ENCODE measurements around the gene FOXK2. TPM values are rescaled to one million over a fixed set of nuclear protein-coding genes. Genes with fewer than 3 reads are reported as not detected.

FOXK2 gene
- total RNA-seq, 1 experiment from 2014 or later: 33.6 TPM

GRCh38 chr17:82605939-82606600 lies 86.5 kb downstream of the FOXK2 start:
- DNase-seq (ENCODE audit: low read depth, low spot score): no peak
- in situ Hi-C loops (cut with HindIII; ENCODE audit: low pct_unique_long_range_greater_than_20kb, low sequenced_read_pairs): no loop called here

GRCh38 chr17:82608816-82609215 lies 89.3 kb downstream of the FOXK2 start:
- DNase-seq (ENCODE audit: low read depth, low spot score): no peak
- in situ Hi-C loops (cut with HindIII; ENCODE audit: low pct_unique_long_range_greater_than_20kb, low sequenced_read_pairs): no loop called here

GRCh38 chr17:82609655-82610054 lies 90.1 kb downstream of the FOXK2 start:
- in situ Hi-C loops (cut with HindIII; ENCODE audit: low pct_unique_long_range_greater_than_20kb, low sequenced_read_pairs): no loop called here
- DNase-seq (ENCODE audit: low read depth, low spot score): no peak

- in situ Hi-C loops (cut with HindIII; ENCODE audit: low pct_unique_long_range_greater_than_20kb, low sequenced_read_pairs): no loop called here
- no peak for DNase-seq (ENCODE audit: low read depth, low spot score)
Observed at GRCh38 chr17:82611140-82612058, 91.9 kb downstream of the FOXK2 start.

GRCh38 chr17:82613283-82614094 lies 94.0 kb downstream of the FOXK2 start:
- in situ Hi-C loops (cut with HindIII; ENCODE audit: low pct_unique_long_range_greater_than_20kb, low sequenced_read_pairs): no loop called here
- no peak for DNase-seq (ENCODE audit: low read depth, low spot score)

GRCh38 chr17:82614095-82614631 lies 94.6 kb downstream of the FOXK2 start:
- no peak for DNase-seq (ENCODE audit: low read depth, low spot score)
- in situ Hi-C loops (cut with HindIII; ENCODE audit: low pct_unique_long_range_greater_than_20kb, low sequenced_read_pairs): no loop called here

GRCh38 chr17:82615084-82616020 lies 95.8 kb downstream of the FOXK2 start:
- no peak for DNase-seq (ENCODE audit: low read depth, low spot score)

GRCh38 chr17:82616021-82616711 lies 96.6 kb downstream of the FOXK2 start:
- no peak for DNase-seq (ENCODE audit: low read depth, low spot score)
- in situ Hi-C loops (cut with HindIII; ENCODE audit: low pct_unique_long_range_greater_than_20kb, low sequenced_read_pairs): no loop called here

More at GRCh38 chr17:82615084-82616020, 95.8 kb downstream of the FOXK2 start:
- in situ Hi-C loops (cut with HindIII; ENCODE audit: low pct_unique_long_range_greater_than_20kb, low sequenced_read_pairs): no loop called here

GRCh38 chr17:82619211-82619610 lies 99.7 kb downstream of the FOXK2 start:
- DNase-seq (ENCODE audit: low read depth, low spot score): no peak
- in situ Hi-C loops (cut with HindIII; ENCODE audit: low pct_unique_long_range_greater_than_20kb, low sequenced_read_pairs): no loop called here

GRCh38 chr17:82619641-82620040 lies 100.1 kb downstream of the FOXK2 start:
- DNase-seq (ENCODE audit: low read depth, low spot score): no peak
- in situ Hi-C loops (cut with HindIII; ENCODE audit: low pct_unique_long_range_greater_than_20kb, low sequenced_read_pairs): no loop called here

GRCh38 chr17:82623707-82624106 lies 104.2 kb downstream of the FOXK2 start:
- in situ Hi-C loops (cut with HindIII; ENCODE audit: low pct_unique_long_range_greater_than_20kb, low sequenced_read_pairs): no loop called here

GRCh38 chr17:82627405-82627804 lies 107.9 kb downstream of the FOXK2 start:
- in situ Hi-C loops (cut with HindIII; ENCODE audit: low pct_unique_long_range_greater_than_20kb, low sequenced_read_pairs): no loop called here
- no peak for DNase-seq (ENCODE audit: low read depth, low spot score)

More at GRCh38 chr17:82623707-82624106, 104.2 kb downstream of the FOXK2 start:
- no peak for DNase-seq (ENCODE audit: low read depth, low spot score)

GRCh38 chr17:82629748-82630147 lies 110.2 kb downstream of the FOXK2 start:
- DNase-seq (ENCODE audit: low read depth, low spot score): no peak
- in situ Hi-C loops (cut with HindIII; ENCODE audit: low pct_unique_long_range_greater_than_20kb, low sequenced_read_pairs): no loop called here

GRCh38 chr17:82630212-82630611 lies 110.7 kb downstream of the FOXK2 start:
- no peak for DNase-seq (ENCODE audit: low read depth, low spot score)
- in situ Hi-C loops (cut with HindIII; ENCODE audit: low pct_unique_long_range_greater_than_20kb, low sequenced_read_pairs): no loop called here

GRCh38 chr17:82631544-82631943 lies 112.0 kb downstream of the FOXK2 start:
- in situ Hi-C loops (cut with HindIII; ENCODE audit: low pct_unique_long_range_greater_than_20kb, low sequenced_read_pairs): no loop called here
- no peak for DNase-seq (ENCODE audit: low read depth, low spot score)

- in situ Hi-C loops (cut with HindIII; ENCODE audit: low pct_unique_long_range_greater_than_20kb, low sequenced_read_pairs): no loop called here
- DNase-seq (ENCODE audit: low read depth, low spot score): no peak
Observed at GRCh38 chr17:82632451-82632850, 112.9 kb downstream of the FOXK2 start.

All from SK-MEL-5 (cell line).